HCT116 (cell line): ENCODE measurements around the gene RIPOR2.

Experiments
- ATF3 ChIP-seq: IDR thresholded peaks from 2 replicates; pipeline ENCODE4 v1.6.1; 2012
- CTCF ChIP-seq, 3 experiments: fragments of 200-600 bp in 1 of 3; sonication (generic) in 1 of 3; IDR thresholded peaks in 2 of 3; conservative IDR thresholded peaks in 1 of 3; 2 replicates each; pipeline ENCODE4 v1.5.1; 2012 to 2017; ENCODE audit warnings: low read depth in 2 of 3, low read length in 2 of 3, antibody characterized with exemption in 1 of 3, borderline replicate concordance in 1 of 3, control low read depth in 1 of 3, mild to moderate bottlenecking in 1 of 3, mixed read lengths in 1 of 3, mixed run types in 1 of 3, moderate library complexity in 1 of 3; ENCODE audit not compliant: insufficient read depth in 1 of 3
- EGR1 ChIP-seq: IDR thresholded peaks from 2 replicates; pipeline ENCODE4 v1.6.1; 2012; ENCODE audit warnings: low read depth
- EZH2 ChIP-seq: fragments of 200-600 bp; sonication (generic); IDR thresholded peaks from 2 replicates; pipeline ENCODE4 v1.6.1; 2017; ENCODE audit warnings: antibody characterized with exemption, mixed run types
- EZH2phosphoT487 ChIP-seq: fragments of 200-600 bp; IDR thresholded peaks from 2 replicates; pipeline ENCODE4 v1.6.1; 2018; ENCODE audit warnings: antibody characterized with exemption, borderline replicate concordance
- JUND ChIP-seq: IDR thresholded peaks from 2 replicates; pipeline ENCODE4 v1.6.1; 2012
- POLR2A ChIP-seq: IDR thresholded peaks from 2 replicates; pipeline ENCODE4 v1.7.0; 2011; ENCODE audit warnings: borderline replicate concordance; ENCODE audit not compliant: insufficient read depth, insufficient read length; ENCODE audit errors: extremely low read depth
- REST ChIP-seq: IDR thresholded peaks from 2 replicates; pipeline ENCODE4 v1.6.1; 2012; ENCODE audit warnings: low read depth
- SRF ChIP-seq: IDR thresholded peaks from 2 replicates; pipeline ENCODE4 v1.6.1; 2012; ENCODE audit warnings: low read depth
- TCF7L2 ChIP-seq: IDR thresholded peaks from 2 replicates; pipeline ENCODE4 v1.7.0; 2011; ENCODE audit warnings: borderline replicate concordance, inconsistent platforms; ENCODE audit not compliant: insufficient read depth, insufficient read length; ENCODE audit errors: extremely low read depth
- YY1 ChIP-seq: IDR thresholded peaks from 2 replicates; pipeline ENCODE4 v1.6.1; 2011; ENCODE audit warnings: low read length, low read depth, moderate library complexity, mild to moderate bottlenecking; ENCODE audit not compliant: insufficient replicate concordance; ENCODE audit errors: extremely low read depth
- ZNF274 ChIP-seq: fragments of 200-500 bp; sonication (Bioruptor generic); IDR thresholded peaks from 2 replicates; pipeline ENCODE4 v1.6.1; 2014; ENCODE audit warnings: mild to moderate bottlenecking, low read depth, low read length, inconsistent platforms

DNA sequence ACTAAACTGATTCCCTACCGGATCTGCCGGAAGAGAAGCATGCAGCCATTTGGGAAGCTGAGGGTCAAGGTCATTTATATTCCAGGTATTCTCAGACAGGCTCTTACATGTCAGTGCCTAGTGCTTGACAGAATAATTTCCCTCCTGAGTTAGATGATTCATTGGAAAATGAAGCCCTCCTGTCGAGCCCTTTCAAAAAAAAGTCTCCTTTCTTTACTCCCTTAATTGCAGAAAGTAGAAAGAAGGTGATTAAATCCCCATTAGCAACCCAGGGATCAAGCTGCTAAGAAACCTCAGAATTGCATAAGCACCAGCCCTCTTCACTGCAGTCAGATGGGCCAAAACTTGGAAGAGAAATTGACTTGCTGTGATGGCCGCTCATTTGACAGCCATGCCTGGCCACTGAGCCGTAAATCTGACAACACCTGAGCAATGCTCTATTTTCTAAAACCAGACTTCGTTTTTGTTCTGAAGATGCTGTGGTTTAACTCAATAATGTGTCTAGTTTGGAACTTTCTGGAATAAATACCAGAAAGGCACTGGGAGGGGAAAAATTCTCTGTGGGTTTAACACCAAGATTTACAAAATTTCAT is 76.1 kb downstream of the RIPOR2 start:
- TF ChIP-seq CTCF (IDR thresholded peaks at IDR 0.05 in 2 of 3, conservative IDR thresholded peaks at IDR 0.05 in 1 of 3; ENCODE audit: borderline replicate concordance in 1 of 3, insufficient read depth in 1 of 3, low read depth in 2 of 3, low read length in 2 of 3) (no peak), SRF (no peak), EZH2 (no peak), EGR1 (no peak), POLR2A (no peak), YY1 (no peak), JUND (no peak), ATF3 (no peak), EZH2phosphoT487 (no peak), REST (no peak), ZNF274 (no peak), TCF7L2 (no peak)
